HepG2 (cell line): ENCODE results near the gene GSTM1. TPM values are rescaled to one million over a fixed set of nuclear protein-coding genes. Genes with fewer than 3 reads are reported as not detected.

Source experiments
- ADNP ChIP-seq: sonication (generic); formaldehyde crosslinking; IDR thresholded peaks from 2 replicates; pipeline ENCODE4 v1.4.0; 2020; ENCODE audit warnings: missing genetic modification reagents
- CBX5 ChIP-seq: sonication (generic); formaldehyde crosslinking; IDR thresholded peaks from 2 replicates; pipeline ENCODE4 v1.4.0; 2020; ENCODE audit warnings: missing genetic modification reagents, borderline replicate concordance
- CC2D1A ChIP-seq: sonication (generic); formaldehyde crosslinking; IDR thresholded peaks from 2 replicates; pipeline ENCODE4 v1.8.1; 2023; ENCODE audit warnings: mild to moderate bottlenecking, missing genetic modification reagents
- ELK4 ChIP-seq: sonication (generic); formaldehyde crosslinking; IDR thresholded peaks from 2 replicates; pipeline ENCODE4 v1.9.0; 2021; ENCODE audit warnings: missing genetic modification reagents, borderline replicate concordance
- IKZF4 ChIP-seq: sonication (generic); formaldehyde crosslinking; IDR thresholded peaks from 2 replicates; pipeline ENCODE4 v1.5.1; 2020; ENCODE audit warnings: borderline replicate concordance, mild to moderate bottlenecking, low read depth, missing genetic modification reagents; ENCODE audit errors: not compliant biosample characterization
- PCBP2 ChIP-seq: fragments of 200-400 bp; formaldehyde crosslinking; optimal IDR thresholded peaks from 2 replicates; pipeline ENCODE3; 2018; ENCODE audit warnings: low read length, low read depth; ENCODE audit not compliant: poor library complexity, severe bottlenecking
- RERE ChIP-seq: IDR thresholded peaks from 2 replicates; pipeline ENCODE4 v1.6.1; 2016; ENCODE audit warnings: low read depth, missing genetic modification reagents, missing compliant biosample characterization
- SAFB2 ChIP-seq: sonication (generic); formaldehyde crosslinking; IDR thresholded peaks from 2 replicates; pipeline ENCODE4 v1.5.1; 2020; ENCODE audit warnings: missing genetic modification reagents, low read depth, mild to moderate bottlenecking, borderline replicate concordance
- SIN3B ChIP-seq: fragments of 150-350 bp; IDR thresholded peaks from 2 replicates; pipeline ENCODE4 v1.6.1; 2014; ENCODE audit warnings: low read length
- SOX5 ChIP-seq: IDR thresholded peaks from 2 replicates; pipeline ENCODE4 v1.6.1; 2016; ENCODE audit warnings: borderline replicate concordance
- SRSF9 ChIP-seq: fragments of 200-400 bp; formaldehyde crosslinking; IDR thresholded peaks from 2 replicates; pipeline ENCODE4 v1.6.1; 2018; ENCODE audit warnings: borderline replicate concordance, mild to moderate bottlenecking, low read depth, low read length; ENCODE audit not compliant: insufficient read depth, poor library complexity, severe bottlenecking
- SYNCRIP ChIP-seq: fragments of 200-400 bp; formaldehyde crosslinking; IDR thresholded peaks from 2 replicates; pipeline ENCODE4 v1.6.1; 2018; ENCODE audit warnings: mild to moderate bottlenecking, low read depth, low read length; ENCODE audit not compliant: insufficient read depth
- TBX2 ChIP-seq: sonication (generic); formaldehyde crosslinking; IDR thresholded peaks from 2 replicates; pipeline ENCODE4 v1.5.0; 2020; ENCODE audit warnings: missing genetic modification reagents, mild to moderate bottlenecking, borderline replicate concordance
- ZFP82 ChIP-seq: sonication (generic); formaldehyde crosslinking; IDR thresholded peaks from 2 replicates; pipeline ENCODE4 v1.5.1; 2020; ENCODE audit warnings: mild to moderate bottlenecking, missing genetic modification reagents, borderline replicate concordance
- ZNF160 ChIP-seq: sonication (generic); formaldehyde crosslinking; IDR thresholded peaks from 2 replicates; pipeline ENCODE4 v1.8.0; 2022; ENCODE audit warnings: mild to moderate bottlenecking, inconsistent platforms, missing genetic modification reagents
- ZNF230 ChIP-seq: sonication (generic); formaldehyde crosslinking; IDR thresholded peaks from 2 replicates; pipeline ENCODE4 v1.4.0; 2020; ENCODE audit warnings: mild to moderate bottlenecking, missing genetic modification reagents
- ZNF256 ChIP-seq: sonication (generic); formaldehyde crosslinking; conservative IDR thresholded peaks from 2 replicates; pipeline ENCODE4 v1.4.0; 2020; ENCODE audit warnings: missing genetic modification reagents
- ZNF33A ChIP-seq: sonication (generic); formaldehyde crosslinking; IDR thresholded peaks from 2 replicates; pipeline ENCODE4 v1.5.1; 2020; ENCODE audit warnings: missing genetic modification reagents, mild to moderate bottlenecking, moderate library complexity, borderline replicate concordance
- ZNF546 ChIP-seq: sonication (generic); formaldehyde crosslinking; conservative IDR thresholded peaks from 2 replicates; pipeline ENCODE4 v1.8.1; 2023; ENCODE audit warnings: mild to moderate bottlenecking, missing genetic modification reagents
- ZNF576 ChIP-seq: sonication (generic); formaldehyde crosslinking; IDR thresholded peaks from 2 replicates; pipeline ENCODE4 v1.4.0; 2020; ENCODE audit warnings: mild to moderate bottlenecking, missing genetic modification reagents
- ZZZ3 ChIP-seq: sonication (generic); formaldehyde crosslinking; IDR thresholded peaks from 2 replicates; pipeline ENCODE4 v1.4.0; 2020; ENCODE audit warnings: missing genetic modification reagents, mild to moderate bottlenecking, borderline replicate concordance
- polyA plus RNA-seq, 8 experiments: library from polyadenylated mRNA; depleted of rRNA in 3 of 8; stranded (reverse) in 7 of 8; unstranded in 1 of 8; fragments of >200 nt; fragmentation: Illumina TruSeq in 4 of 8; extraction: Trizol in 4 of 8; gene quantifications; 2 replicates each; pipeline versions ENCODE4 v1.2.1 to v1.2.3, GENCODE V29; 2011 to 2016; ENCODE audit warnings: low read depth in 4 of 8, missing spikeins in 1 of 8, mixed read lengths in 1 of 8; ENCODE audit not compliant: insufficient read depth in 1 of 8
- total RNA-seq, 5 experiments: library from RNA; depleted of rRNA; stranded (reverse); fragments of >200 nt; fragmentation: Illumina TruSeq; extraction: Trizol; gene quantifications; 2 replicates each; pipeline ENCODE4 v1.2.3, GENCODE V29; 2016; ENCODE audit warnings: low read depth in 1 of 5

The GSTM1 gene
- total and polyA plus RNA-seq, 2 of the 13 experiments (the other 11 are each of a cell fraction or from before 2014, with no cell fraction given) = 0.42 TPM; not detected in 1

GRCh38 chr1:109739738-109740614 lies 52.4 kb downstream of the GSTM1 start (continued):
- TF ChIP-seq RERE (CRISPR knock-in tag) = no peak; the same call in 1 of the 2 replicates
- TF ChIP-seq ZNF256 = no peak
- no peak for TF ChIP-seq SIN3B
- TF ChIP-seq ZNF230 (CRISPR knock-in tag) = peak; percentile 26
- no peak for TF ChIP-seq CBX5
- TF ChIP-seq SAFB2 (CRISPR knock-in tag) = peak; percentile 84; the same call in 1 of the 2 replicates
- no peak for TF ChIP-seq ELK4 (CRISPR knock-in tag)
- no peak for TF ChIP-seq SRSF9
- TF ChIP-seq ZNF576 = no peak
- TF ChIP-seq SYNCRIP = no peak
- TF ChIP-seq ZZZ3 (CRISPR knock-in tag) = 0 out of 2 replicates have a peak, but pooled peaks have one; percentile 60
- peak; percentile 71; the same call in 1 of the 2 replicates for TF ChIP-seq TBX2 (CRISPR knock-in tag)
- TF ChIP-seq PCBP2 = no peak
- TF ChIP-seq ZNF160 (CRISPR knock-in tag) = no peak
- TF ChIP-seq ZNF546 (CRISPR knock-in tag) = peak; percentile 87; the same call in 1 of the 2 replicates
- no peak for TF ChIP-seq ZFP82 (CRISPR knock-in tag)
- TF ChIP-seq ZNF33A = no peak
- TF ChIP-seq CC2D1A (CRISPR knock-in tag) = 0 out of 2 replicates have a peak, but pooled peaks have one; percentile 57
- TF ChIP-seq IKZF4 = peak; percentile 24
- no peak for TF ChIP-seq ADNP
- no peak for TF ChIP-seq SOX5 (CRISPR knock-in tag)
